Smooth muscle cell (in vitro differentiated cells): ENCODE results near the gene CH25H. TPM values are rescaled to one million over a fixed set of nuclear protein-coding genes. Genes with fewer than 3 reads are reported as not detected.

Experiments used
- DNase-seq: peaks from one replicate; lab custom pipeline; 2025; ENCODE audit not compliant: unreplicated experiment; lab: John Stamatoyannopoulos, UW
- H2AFZ ChIP-seq: fragments of 200-600 bp; sonication (generic); 2 replicates; pipeline ENCODE4 v1.6.0; 2016; ENCODE audit warnings: antibody characterized with exemption, low read depth, mild to moderate bottlenecking
- H3F3A ChIP-seq: fragments of 200-600 bp; sonication (generic); 2 replicates; pipeline ENCODE4 v1.6.0; 2017; ENCODE audit warnings: antibody characterized with exemption, low read depth
- H3K27ac ChIP-seq: fragments of 200-600 bp; sonication (generic); 2 replicates; pipeline ENCODE4 v1.5.1; 2016; ENCODE audit warnings: low read depth, mild to moderate bottlenecking
- H3K27me3 ChIP-seq: fragments of 200-600 bp; sonication (generic); 2 replicates; pipeline ENCODE4 v1.6.1; 2016; ENCODE audit warnings: low read depth, mild to moderate bottlenecking
- H3K36me3 ChIP-seq: fragments of 200-600 bp; sonication (generic); 2 replicates; pipeline ENCODE4 v1.5.1; 2016; ENCODE audit warnings: low read depth
- H3K4me1 ChIP-seq: fragments of 200-600 bp; sonication (generic); 2 replicates; pipeline ENCODE4 v1.5.1; 2016; ENCODE audit warnings: low read depth
- H3K4me2 ChIP-seq: fragments of 200-600 bp; sonication (generic); 2 replicates; pipeline ENCODE4 v1.6.0; 2016; ENCODE audit warnings: mild to moderate bottlenecking
- H3K4me3 ChIP-seq: fragments of 200-600 bp; sonication (generic); 2 replicates; pipeline ENCODE4 v1.5.1; 2016; ENCODE audit warnings: mild to moderate bottlenecking
- H3K79me2 ChIP-seq: fragments of 200-600 bp; sonication (generic); 2 replicates; pipeline ENCODE4 v1.6.0; 2016; ENCODE audit warnings: low read depth, mild to moderate bottlenecking
- H3K9ac ChIP-seq: fragments of 200-600 bp; sonication (generic); 2 replicates; pipeline ENCODE4 v1.6.0; 2016; ENCODE audit warnings: low read depth
- H3K9me3 ChIP-seq: fragments of 200-600 bp; sonication (generic); replicated peaks from 2 replicates; pipeline ENCODE4 v1.5.1; 2016; ENCODE audit warnings: low read depth
- H4K20me1 ChIP-seq: fragments of 200-600 bp; sonication (generic); 2 replicates; pipeline ENCODE4 v1.6.0; 2016; ENCODE audit warnings: low read depth
- CTCF ChIP-seq: fragments of 200-600 bp; sonication (generic); IDR thresholded peaks from 2 replicates; pipeline ENCODE4 v1.5.1; 2017; ENCODE audit warnings: borderline replicate concordance, mild to moderate bottlenecking, antibody characterized with exemption; ENCODE audit not compliant: insufficient read depth, poor library complexity, severe bottlenecking
- whole genome bisulfite sequencing: methylation state at CpG from one replicate; pipeline ENCODE4 v1.1.7; 2016; ENCODE audit warnings: low lambda C conversion rate; 5-methylcytosine and 5-hydroxymethylcytosine counted together
- polyA plus RNA-seq: library from polyadenylated mRNA; unstranded; fragments of >200 nt; fragmentation: Nextera tagmentation; extraction: Ambion mirVana; gene quantifications from 2 replicates; pipeline ENCODE4 v1.2.1, GENCODE V29; 2016
- total RNA-seq: library from RNA; depleted of rRNA; stranded (reverse); fragments of >200 nt; gene quantifications from 2 replicates; pipeline ENCODE4 v1.2.3, GENCODE V29; 2014

CH25H gene
- total and polyA plus RNA-seq, 2 experiments from 2014 or later, result not detected

- DNase-seq, result no peak
- TF ChIP-seq CTCF, result no peak
- Histone ChIP-seq H3K4me2 (no peak overlapping the region), H2AFZ (no peak overlapping the region), H3K4me1 (no peaks in the 10 kb centered on the region), H3K27me3 (no peaks in the 10 kb centered on the region), H3K9ac (no peak overlapping the region), H3K79me2 (no peaks in the 10 kb centered on the region), H4K20me1 (no peaks in the 10 kb centered on the region), H3K27ac (no peak overlapping the region), H3K4me3 (no peak overlapping the region), H3K9me3 (no peaks in the 10 kb centered on the region), H3K36me3 (no peaks in the 10 kb centered on the region), H3F3A (no peaks in the 10 kb centered on the region)
- WGBS, result 100% methylated on average over 1 of the region's 1 CpG
Measured at GRCh38 chr10:89226891-89227290, 19.8 kb upstream of the CH25H start.

GRCh38 chr10:89224739-89225443 lies 17.8 kb upstream of the CH25H start:
- peak overlapping the region; percentile 23 for H2AFZ ChIP-seq
- no peaks in the 10 kb centered on the region for H4K20me1 ChIP-seq
- TF ChIP-seq CTCF, result no peak
- no peaks in the 10 kb centered on the region for H3K79me2 ChIP-seq
- H3K4me3 ChIP-seq, result peak overlapping the region; percentile 29
- no peak overlapping the region for H3K9ac ChIP-seq
- H3K36me3 ChIP-seq, result no peaks in the 10 kb centered on the region
- no peak overlapping the region for H3K4me2 ChIP-seq
- H3K27me3 ChIP-seq, result no peaks in the 10 kb centered on the region
- no peaks in the 10 kb centered on the region for H3K9me3 ChIP-seq
- H3K27ac ChIP-seq, result no peak overlapping the region
- WGBS, result 56% methylated on average over 18 of the region's 18 CpGs
- H3K4me1 ChIP-seq, result no peaks in the 10 kb centered on the region
- H3F3A ChIP-seq, result no peaks in the 10 kb centered on the region
- DNase-seq, result no peak

- no peak for TF ChIP-seq CTCF
- WGBS, result 87% methylated on average over 2 of the region's 2 CpGs
- Histone ChIP-seq H4K20me1 (no peaks in the 10 kb centered on the region), H3K4me3 (no peak overlapping the region), H3K79me2 (no peaks in the 10 kb centered on the region), H3K27ac (no peak overlapping the region), H3F3A (no peaks in the 10 kb centered on the region), H3K4me2 (no peak overlapping the region), H3K9me3 (no peaks in the 10 kb centered on the region), H2AFZ (no peak overlapping the region), H3K4me1 (no peaks in the 10 kb centered on the region), H3K9ac (no peak overlapping the region), H3K36me3 (no peaks in the 10 kb centered on the region), H3K27me3 (no peaks in the 10 kb centered on the region)
- DNase-seq, result no peak
Measured at GRCh38 chr10:89221919-89222318, 14.8 kb upstream of the CH25H start.
